Liver (tissue), 9 donors: Measurements from ENCODE around the gene ITGBL1. TPM values are rescaled to one million over a fixed set of nuclear protein-coding genes. Genes with fewer than 3 reads are reported as not detected.

Source experiments
- DNase-seq: peaks from one replicate; pipeline ENCODE4 v3.0.0-alpha.2; 2017; ENCODE audit warnings: low spot score
- H3K27ac ChIP-seq, 2 donors: one replicate each; pipeline ENCODE4 v1.7.0; 2013; ENCODE audit warnings: inconsistent platforms in 2 of 2, low read length in 2 of 2, control low read depth in 1 of 2, low read depth in 1 of 2, mild to moderate bottlenecking in 1 of 2
- H3K27me3 ChIP-seq, 4 donors: one replicate each; pipeline versions ENCODE4 v1.6.1 to v1.7.0; 2013; ENCODE audit warnings: low read length in 3 of 4, inconsistent platforms in 1 of 4, mild to moderate bottlenecking in 1 of 4, moderate library complexity in 1 of 4; ENCODE audit not compliant: control insufficient read depth in 4 of 4, insufficient read depth in 4 of 4
- H3K36me3 ChIP-seq, 4 donors: one replicate each; pipeline versions ENCODE4 v1.6.1 to v1.7.0; 2013; ENCODE audit warnings: low read length in 3 of 4, mild to moderate bottlenecking in 3 of 4, low read depth in 1 of 4, moderate library complexity in 1 of 4; ENCODE audit not compliant: control insufficient read depth in 4 of 4, insufficient read depth in 3 of 4
- H3K4me1 ChIP-seq, 4 donors: one replicate each; pipeline versions ENCODE4 v1.6.1 to v1.7.0; 2013; ENCODE audit warnings: low read length in 3 of 4, mild to moderate bottlenecking in 3 of 4, moderate library complexity in 1 of 4; ENCODE audit not compliant: control insufficient read depth in 4 of 4, insufficient read depth in 4 of 4
- H3K4me3 ChIP-seq, 3 donors: one replicate each; pipeline versions ENCODE4 v1.6.1 to v1.7.0; 2013; ENCODE audit warnings: low read length in 3 of 3, control low read depth in 1 of 3, low read depth in 1 of 3, mild to moderate bottlenecking in 1 of 3
- H3K9ac ChIP-seq, 2 donors: one replicate each; pipeline ENCODE4 v1.7.0; 2013; ENCODE audit warnings: low read length in 2 of 2, mild to moderate bottlenecking in 2 of 2, moderate library complexity in 2 of 2, control low read depth in 1 of 2, low read depth in 1 of 2
- H3K9me3 ChIP-seq, 4 donors: one replicate each; pipeline versions ENCODE4 v1.6.1 to v1.7.0; 2013; ENCODE audit warnings: low read length in 3 of 4; ENCODE audit not compliant: control insufficient read depth in 4 of 4
- ATF3 ChIP-seq: IDR thresholded peaks from 2 replicates; pipeline ENCODE4 v1.6.1; 2016; ENCODE audit warnings: antibody characterized with exemption
- CTCF ChIP-seq: fragments of 150-350 bp; IDR thresholded peaks from 2 replicates; pipeline ENCODE4 v1.5.1; 2017; ENCODE audit warnings: improper control_type of control experiment, low read depth, low read length; ENCODE audit not compliant: missing input control
- EGR1 ChIP-seq, 2 donors: IDR thresholded peaks; 2 replicates each; pipeline ENCODE4 v1.6.1; 2016 to 2018; ENCODE audit warnings: antibody characterized with exemption in 2 of 2, low read depth in 2 of 2
- FOXA1 ChIP-seq: IDR thresholded peaks from 2 replicates; pipeline ENCODE4 v1.6.1; 2016; ENCODE audit warnings: antibody characterized with exemption
- FOXA2 ChIP-seq: IDR thresholded peaks from 2 replicates; pipeline ENCODE4 v1.6.1; 2016; ENCODE audit warnings: antibody characterized with exemption
- GABPA ChIP-seq, 2 donors: IDR thresholded peaks in 1 of 2; conservative IDR thresholded peaks in 1 of 2; 2 replicates each; pipeline ENCODE4 v1.6.1; 2016; ENCODE audit warnings: antibody characterized with exemption in 2 of 2, mild to moderate bottlenecking in 1 of 2, moderate library complexity in 1 of 2
- HNF4A ChIP-seq, 2 donors: conservative IDR thresholded peaks; 2 replicates each; pipeline ENCODE4 v1.6.1; 2016; ENCODE audit warnings: antibody characterized with exemption in 2 of 2, mild to moderate bottlenecking in 2 of 2
- HNF4G ChIP-seq: IDR thresholded peaks from 2 replicates; pipeline ENCODE4 v1.6.1; 2016; ENCODE audit warnings: antibody characterized with exemption
- JUND ChIP-seq, 2 donors: IDR thresholded peaks; 2 replicates each; pipeline ENCODE4 v1.6.1; 2016; ENCODE audit warnings: antibody characterized with exemption in 2 of 2
- MAX ChIP-seq: IDR thresholded peaks from 2 replicates; pipeline ENCODE4 v1.6.1; 2016; ENCODE audit warnings: antibody characterized with exemption
- NR2F2 ChIP-seq: IDR thresholded peaks from 2 replicates; pipeline ENCODE4 v1.6.1; 2016; ENCODE audit warnings: antibody characterized with exemption
- REST ChIP-seq: IDR thresholded peaks from 2 replicates; pipeline ENCODE4 v1.6.1; 2016; ENCODE audit warnings: antibody characterized with exemption, mild to moderate bottlenecking
- RXRA ChIP-seq, 2 donors: IDR thresholded peaks; 2 replicates each; pipeline ENCODE4 v1.6.1; 2017 to 2018; ENCODE audit warnings: antibody characterized with exemption in 2 of 2, mild to moderate bottlenecking in 1 of 2
- SP1 ChIP-seq: IDR thresholded peaks from 2 replicates; pipeline ENCODE4 v1.6.1; 2018; ENCODE audit warnings: antibody characterized with exemption, mild to moderate bottlenecking
- YY1 ChIP-seq: IDR thresholded peaks from 2 replicates; pipeline ENCODE4 v1.6.1; 2016; ENCODE audit warnings: antibody characterized with exemption, mild to moderate bottlenecking
- WGBS: extraction: QIAGEN DNeasy Blood & Tissue Kit; methylation state at CpG from one replicate; pipeline ENCODE4 v1.1.7; 2013; 5-methylcytosine and 5-hydroxymethylcytosine counted together
- polyA plus RNA-seq, 2 donors: library from polyadenylated mRNA; stranded (reverse) in 1 of 2; unstranded in 1 of 2; fragments of 200-250 nt in 1 of 2; fragments of >200 nt in 1 of 2; fragmentation: Nextera tagmentation in 1 of 2; extraction: Ambion mirVana in 1 of 2; gene quantifications; one replicate each; pipeline versions ENCODE4 v1.2.1 to v1.2.3, GENCODE V29; 2013 to 2015
- total RNA-seq, 2 donors: library from RNA; depleted of rRNA; stranded (reverse); fragments of >200 nt; gene quantifications; one replicate each; pipeline ENCODE4 v1.2.3, GENCODE V29; 2014
- TF ChIP-seq, protein P1 (sequence below): IDR thresholded peaks from 2 replicates; pipeline ENCODE4 v1.6.1; 2016; ENCODE audit warnings: antibody characterized with exemption
- donor health status: healthy.
- donor health status: healthy.
- donor health status: healthy.
- donor health status: healthy.
- donor health status: healthy.

Gene ITGBL1
- total and polyA plus RNA-seq, 4 donors = 0.28 to 2.2 (median 1.2) TPM

DNA sequence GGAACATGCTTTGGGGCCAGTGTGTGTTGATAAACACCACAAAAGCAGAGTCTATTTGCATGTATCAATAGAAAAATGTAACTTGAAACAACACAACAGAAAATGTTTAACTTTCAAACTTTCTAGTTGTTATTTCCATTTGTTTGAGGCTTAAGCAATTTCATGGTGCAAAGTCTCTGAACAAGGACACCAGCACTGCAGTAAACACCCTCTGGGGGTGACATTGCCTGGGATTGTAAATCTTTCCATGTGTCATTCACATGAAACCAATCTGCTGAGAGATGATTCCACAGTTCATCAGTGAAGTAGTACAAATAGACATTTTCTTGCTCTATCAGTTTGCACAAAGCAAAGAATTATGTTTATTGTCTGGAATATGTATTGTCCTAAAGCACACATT is 124.5 kb downstream of the ITGBL1 start (continued):
- peak; percentile 61 for TF ChIP-seq REST
- TF ChIP-seq HNF4G = peak; percentile 87

DNA sequence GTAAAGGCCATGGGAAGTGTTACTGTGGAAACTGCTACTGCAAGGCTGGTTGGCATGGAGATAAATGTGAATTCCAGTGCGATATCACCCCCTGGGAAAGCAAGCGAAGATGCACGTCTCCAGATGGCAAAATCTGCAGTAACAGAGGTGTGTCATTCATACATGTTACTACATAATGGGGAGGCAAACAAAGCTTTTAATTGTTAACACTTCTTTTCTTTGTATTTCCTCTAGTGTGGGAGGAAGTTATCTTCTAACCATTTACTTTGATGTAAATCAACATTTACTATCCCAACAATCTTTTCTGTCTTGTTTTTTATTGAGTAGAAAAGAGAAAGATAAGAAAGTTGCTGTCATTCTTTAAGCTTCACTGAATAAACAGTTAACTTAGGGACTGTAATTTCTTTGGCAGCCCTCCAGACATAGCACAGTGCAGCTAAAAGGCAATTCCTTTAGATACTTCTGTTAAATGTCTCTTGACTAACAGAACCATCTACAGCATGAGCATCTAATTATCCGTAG is 126.9 kb downstream of the ITGBL1 start:
- peaks cover 4 to 13% (median 6%) of the 10 kb centered on the region in 4 donors for H3K4me1 ChIP-seq
- H3K27me3 ChIP-seq = no peaks in the 10 kb centered on the region
- H3K9ac ChIP-seq = no peak overlapping the region
- H3K36me3 ChIP-seq = no peaks in the 10 kb centered on the region
- WGBS = 65% methylated on average over 4 of the region's 4 CpGs
- no peaks in the 10 kb centered on the region for H3K9me3 ChIP-seq
- TF ChIP-seq HNF4A (conservative IDR thresholded peaks at IDR 0.05) (no peak), MAX (no peak), NR2F2 (no peak), REST (no peak), YY1 (no peak), FOXA1 (no peak), SP1 (no peak), CTCF (no peak), HNF4G (no peak), RXRA (IDR thresholded peaks at IDR 0.05) (no peak), FOXA2 (no peak), ATF3 (no peak), GABPA (IDR thresholded peaks at IDR 0.05 in 1 of 2, conservative IDR thresholded peaks at IDR 0.05 in 1 of 2) (no peak), JUND (IDR thresholded peaks at IDR 0.05) (no peak), EGR1 (IDR thresholded peaks at IDR 0.05; ENCODE audit: low read depth in 2 of 2) (no peak)
- TF ChIP-seq, protein P1, sequence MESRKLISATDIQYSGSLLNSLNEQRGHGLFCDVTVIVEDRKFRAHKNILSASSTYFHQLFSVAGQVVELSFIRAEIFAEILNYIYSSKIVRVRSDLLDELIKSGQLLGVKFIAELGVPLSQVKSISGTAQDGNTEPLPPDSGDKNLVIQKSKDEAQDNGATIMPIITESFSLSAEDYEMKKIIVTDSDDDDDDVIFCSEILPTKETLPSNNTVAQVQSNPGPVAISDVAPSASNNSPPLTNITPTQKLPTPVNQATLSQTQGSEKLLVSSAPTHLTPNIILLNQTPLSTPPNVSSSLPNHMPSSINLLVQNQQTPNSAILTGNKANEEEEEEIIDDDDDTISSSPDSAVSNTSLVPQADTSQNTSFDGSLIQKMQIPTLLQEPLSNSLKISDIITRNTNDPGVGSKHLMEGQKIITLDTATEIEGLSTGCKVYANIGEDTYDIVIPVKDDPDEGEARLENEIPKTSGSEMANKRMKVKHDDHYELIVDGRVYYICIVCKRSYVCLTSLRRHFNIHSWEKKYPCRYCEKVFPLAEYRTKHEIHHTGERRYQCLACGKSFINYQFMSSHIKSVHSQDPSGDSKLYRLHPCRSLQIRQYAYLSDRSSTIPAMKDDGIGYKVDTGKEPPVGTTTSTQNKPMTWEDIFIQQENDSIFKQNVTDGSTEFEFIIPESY = no peak
- no peak for DNase-seq
- no peak overlapping the region for H3K4me3 ChIP-seq
- no peak overlapping the region for H3K27ac ChIP-seq
